ENCODE results near the gene EGFLAM.

The EGFLAM gene

DNA sequence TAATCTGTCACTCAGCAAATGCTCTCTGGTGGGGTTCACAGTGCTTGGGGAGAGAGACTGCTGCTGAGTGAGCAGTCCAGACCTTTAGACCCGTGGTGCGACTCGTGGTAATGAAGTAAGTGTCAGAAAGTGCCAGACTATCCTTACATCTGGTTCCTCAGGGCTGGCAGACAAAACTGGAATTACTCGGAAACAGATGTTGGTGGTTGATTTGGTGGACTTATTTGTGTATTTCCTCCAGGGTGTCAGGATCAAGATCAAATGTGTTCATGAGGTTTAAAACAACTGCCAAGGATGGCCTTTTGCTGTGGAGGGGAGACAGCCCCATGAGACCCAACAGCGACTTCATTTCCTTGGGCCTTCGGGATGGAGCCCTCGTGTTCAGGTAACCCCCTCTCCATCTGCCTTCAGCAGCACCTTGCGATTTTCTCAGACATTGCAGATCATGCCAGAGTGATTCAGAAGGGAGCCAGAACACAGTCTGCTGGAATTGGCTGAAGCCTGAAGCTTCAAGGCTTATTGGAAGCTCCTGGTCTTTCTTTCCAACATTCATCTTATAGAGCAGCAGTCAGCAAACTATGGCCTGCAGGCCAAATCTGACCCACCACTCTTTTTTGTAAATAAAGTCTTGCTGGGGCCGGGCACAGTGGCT, 192.8 kb downstream of the EGFLAM start:
- no peaks in the 10 kb centered on the region for H3K27me3 ChIP-seq (replicated peaks; ENCODE audit: control insufficient read depth, insufficient read depth, low read length)
- no peak overlapping the region for H3K4me3 ChIP-seq (ENCODE audit: low read length)
- no peak overlapping the region for H3K9ac ChIP-seq (ENCODE audit: low read length)
- H3K4me1 ChIP-seq (ENCODE audit: control insufficient read depth, insufficient read depth, low read length) = peaks cover 53% of the 10 kb centered on the region
- no peak for DNase-seq (ENCODE audit: low read depth)
- no peaks in the 10 kb centered on the region for H3K9me3 ChIP-seq (ENCODE audit: control insufficient read depth, low read length)
- peaks cover 41% of the 10 kb centered on the region for H3K36me3 ChIP-seq (ENCODE audit: control insufficient read depth, insufficient read depth, low read length, severe bottlenecking)

DNA sequence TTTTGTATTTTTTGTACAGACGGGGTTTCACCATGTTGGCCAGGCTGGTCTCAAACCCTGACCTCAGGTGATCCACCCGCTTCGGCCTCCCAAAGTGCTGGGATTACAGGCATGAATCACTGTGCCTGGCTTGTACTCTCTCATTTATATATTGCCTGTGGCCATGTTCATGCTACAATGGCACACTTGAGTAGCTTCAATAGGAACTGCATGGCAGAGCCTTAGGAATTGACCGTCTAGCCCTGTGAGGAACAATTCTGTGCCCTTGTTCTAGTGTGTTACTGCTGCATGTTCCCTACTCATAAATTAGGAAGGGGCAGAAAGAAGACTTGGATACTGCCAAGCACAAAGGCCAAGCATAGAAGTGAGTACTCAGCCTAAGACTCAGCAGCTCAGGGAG, 193.8 kb downstream of the EGFLAM start:
- DNase-seq (ENCODE audit: low read depth) = no peak
- H3K36me3 ChIP-seq (ENCODE audit: control insufficient read depth, insufficient read depth, low read length, severe bottlenecking) = peaks cover 41% of the 10 kb centered on the region
- H3K4me3 ChIP-seq (ENCODE audit: low read length) = no peak overlapping the region
- H3K27me3 ChIP-seq (replicated peaks; ENCODE audit: control insufficient read depth, insufficient read depth, low read length) = no peaks in the 10 kb centered on the region
- H3K4me1 ChIP-seq (ENCODE audit: control insufficient read depth, insufficient read depth, low read length) = peaks cover 52% of the 10 kb centered on the region
- no peaks in the 10 kb centered on the region for H3K9me3 ChIP-seq (ENCODE audit: control insufficient read depth, low read length)
- H3K9ac ChIP-seq (ENCODE audit: low read length) = no peak overlapping the region

DNA sequence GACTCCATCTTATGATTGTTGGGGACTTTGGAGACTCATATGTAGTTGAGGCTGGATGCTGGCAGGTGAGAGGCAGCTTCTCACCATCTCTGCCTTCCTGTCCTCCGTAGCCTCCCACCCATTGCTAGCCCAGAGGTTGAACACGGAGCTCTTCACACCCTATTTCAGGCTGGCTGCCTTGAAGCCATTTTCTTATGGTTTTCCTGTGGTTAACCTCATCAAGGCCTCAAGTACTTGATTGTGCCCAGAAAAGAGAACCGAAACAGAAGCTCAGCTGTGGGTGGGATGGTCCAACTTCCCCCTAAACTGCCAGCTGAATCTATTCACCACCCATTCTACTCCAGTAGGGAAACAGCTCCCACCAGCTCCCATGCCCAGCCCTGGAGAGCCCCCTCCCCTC, 195.1 kb downstream of the EGFLAM start:
- H3K9ac ChIP-seq (ENCODE audit: low read length) = no peak overlapping the region
- peaks cover 39% of the 10 kb centered on the region for H3K4me1 ChIP-seq (ENCODE audit: control insufficient read depth, insufficient read depth, low read length)
- no peaks in the 10 kb centered on the region for H3K27me3 ChIP-seq (replicated peaks; ENCODE audit: control insufficient read depth, insufficient read depth, low read length)
- no peak for DNase-seq (ENCODE audit: low read depth)
- H3K9me3 ChIP-seq (ENCODE audit: control insufficient read depth, low read length) = no peaks in the 10 kb centered on the region
- H3K4me3 ChIP-seq (ENCODE audit: low read length) = no peak overlapping the region
- H3K36me3 ChIP-seq (ENCODE audit: control insufficient read depth, insufficient read depth, low read length, severe bottlenecking) = peaks cover 46% of the 10 kb centered on the region

DNA sequence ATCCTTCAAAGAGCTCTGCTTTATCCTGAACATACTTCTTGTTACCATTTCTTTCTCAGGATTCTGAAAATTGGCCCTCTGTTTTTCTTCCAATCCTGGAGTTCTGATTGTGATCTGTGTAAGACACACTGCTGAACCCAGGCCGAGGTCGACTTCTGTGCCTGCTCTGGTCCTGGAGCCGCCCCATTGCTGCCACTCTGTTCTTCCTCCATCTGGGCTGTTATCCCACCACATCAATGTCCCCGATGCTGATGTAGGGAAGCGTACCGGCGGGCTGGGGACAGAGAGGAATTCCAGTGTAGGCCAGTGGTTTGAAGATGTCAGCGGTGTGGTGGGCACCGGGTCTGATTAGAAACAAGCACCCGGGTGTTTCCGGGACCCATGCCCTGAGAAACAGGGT, 195.6 kb downstream of the EGFLAM start:
- DNase-seq (ENCODE audit: low read depth) = no peak
- Histone ChIP-seq H3K4me1 (ENCODE audit: control insufficient read depth, insufficient read depth, low read length) (peaks cover 35% of the 10 kb centered on the region), H3K27me3 (replicated peaks; ENCODE audit: control insufficient read depth, insufficient read depth, low read length) (no peaks in the 10 kb centered on the region), H3K4me3 (ENCODE audit: low read length) (no peak overlapping the region), H3K9me3 (ENCODE audit: control insufficient read depth, low read length) (no peaks in the 10 kb centered on the region), H3K9ac (ENCODE audit: low read length) (no peak overlapping the region), H3K36me3 (ENCODE audit: control insufficient read depth, insufficient read depth, low read length, severe bottlenecking) (peaks cover 47% of the 10 kb centered on the region)

DNA sequence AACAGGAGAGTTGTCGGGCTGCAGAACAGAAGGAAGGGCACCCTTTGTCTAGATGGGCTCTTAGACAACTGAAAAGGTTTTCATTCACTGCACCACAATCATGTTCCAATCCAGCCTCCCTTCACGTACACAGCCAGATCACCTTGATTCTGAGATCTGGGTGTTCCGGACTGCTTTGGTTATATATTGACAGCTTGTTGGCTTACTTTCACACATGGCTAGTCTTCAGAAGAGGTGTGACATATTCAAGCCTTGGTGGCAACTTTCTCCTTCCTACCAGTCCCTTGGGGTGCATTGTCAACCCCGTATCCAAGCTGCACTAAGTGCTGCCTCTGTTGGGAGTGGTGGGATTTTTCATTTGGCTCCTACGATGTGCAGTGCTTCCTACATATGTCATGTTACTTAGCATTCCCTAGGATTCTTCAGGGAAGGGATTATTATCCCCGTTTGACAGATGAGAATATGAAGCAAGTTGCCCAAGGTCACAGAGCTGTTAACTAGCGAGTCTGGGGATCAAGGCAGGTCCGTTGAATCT, 197.5 kb downstream of the EGFLAM start:
- Histone ChIP-seq H3K4me3 (ENCODE audit: low read length) (no peak overlapping the region), H3K9ac (ENCODE audit: low read length) (no peak overlapping the region), H3K36me3 (ENCODE audit: control insufficient read depth, insufficient read depth, low read length, severe bottlenecking) (peaks cover 52% of the 10 kb centered on the region), H3K27me3 (replicated peaks; ENCODE audit: control insufficient read depth, insufficient read depth, low read length) (no peaks in the 10 kb centered on the region), H3K4me1 (ENCODE audit: control insufficient read depth, insufficient read depth, low read length) (peaks cover 15% of the 10 kb centered on the region), H3K9me3 (ENCODE audit: control insufficient read depth, low read length) (no peaks in the 10 kb centered on the region)
- DNase-seq (ENCODE audit: low read depth) = no peak

DNA sequence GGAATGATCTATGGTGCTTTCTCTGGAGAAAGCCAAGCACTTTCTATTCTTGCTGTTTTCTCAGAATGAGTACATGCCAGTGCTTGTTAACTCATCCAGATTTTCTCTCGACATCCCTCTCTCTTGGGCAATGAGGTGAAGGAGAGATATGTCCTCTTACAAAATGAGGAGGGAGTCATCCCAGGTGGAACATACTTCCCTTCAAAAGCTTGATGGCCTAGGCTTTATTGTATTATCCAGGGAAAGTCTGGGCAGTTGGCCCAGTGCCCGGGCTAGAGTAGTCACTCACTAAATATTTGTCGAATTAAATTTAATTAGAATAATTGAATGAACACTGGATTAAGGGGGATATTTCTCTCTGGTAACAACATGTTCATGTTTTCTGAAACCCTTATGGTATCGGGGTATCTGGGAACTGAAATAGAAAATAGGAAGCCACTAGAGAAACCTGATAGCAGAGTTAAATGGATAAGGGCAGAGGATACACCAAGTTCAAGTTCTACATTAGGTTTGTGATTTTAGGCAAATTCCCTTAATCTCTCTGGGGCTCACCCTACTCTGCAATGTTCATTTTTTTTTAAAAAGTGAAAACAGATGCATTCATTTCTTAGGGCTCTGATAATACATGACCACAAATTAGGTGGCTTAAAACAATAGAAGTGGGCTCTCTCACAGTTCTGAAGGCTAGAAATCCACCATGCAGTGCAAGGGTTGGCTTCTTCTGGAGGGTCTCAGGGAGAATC, 198.5 kb downstream of the EGFLAM start:
- Histone ChIP-seq H3K4me3 (ENCODE audit: low read length) (no peak overlapping the region), H3K36me3 (ENCODE audit: control insufficient read depth, insufficient read depth, low read length, severe bottlenecking) (peaks cover 54% of the 10 kb centered on the region), H3K9ac (ENCODE audit: low read length) (no peak overlapping the region), H3K4me1 (ENCODE audit: control insufficient read depth, insufficient read depth, low read length) (peaks cover 13% of the 10 kb centered on the region), H3K27me3 (replicated peaks; ENCODE audit: control insufficient read depth, insufficient read depth, low read length) (no peaks in the 10 kb centered on the region), H3K9me3 (ENCODE audit: control insufficient read depth, low read length) (no peaks in the 10 kb centered on the region)
- DNase-seq (ENCODE audit: low read depth) = peak; percentile 31

DNA sequence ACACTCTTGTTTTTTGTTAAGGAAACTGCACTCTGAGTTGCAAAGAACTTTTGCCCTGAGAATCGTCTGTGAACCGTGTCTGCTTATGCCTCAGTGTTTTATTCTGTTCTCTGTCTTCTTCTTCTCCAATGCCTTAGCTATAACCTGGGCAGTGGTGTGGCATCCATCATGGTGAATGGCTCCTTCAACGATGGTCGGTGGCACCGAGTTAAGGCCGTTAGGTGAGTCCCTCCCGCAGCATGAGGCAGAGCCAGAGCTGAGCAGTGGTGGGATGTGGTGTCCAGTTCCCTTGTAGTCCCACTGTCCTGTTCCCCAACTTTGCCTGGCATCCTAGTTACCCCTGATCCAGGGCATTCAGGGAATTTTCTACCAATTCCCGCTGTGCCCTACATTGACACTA, 199.8 kb downstream of the EGFLAM start:
- Histone ChIP-seq H3K4me3 (ENCODE audit: low read length) (no peak overlapping the region), H3K27me3 (replicated peaks; ENCODE audit: control insufficient read depth, insufficient read depth, low read length) (no peaks in the 10 kb centered on the region), H3K9ac (ENCODE audit: low read length) (no peak overlapping the region), H3K9me3 (ENCODE audit: control insufficient read depth, low read length) (no peaks in the 10 kb centered on the region), H3K36me3 (ENCODE audit: control insufficient read depth, insufficient read depth, low read length, severe bottlenecking) (peaks cover 43% of the 10 kb centered on the region), H3K4me1 (ENCODE audit: control insufficient read depth, insufficient read depth, low read length) (peaks cover 13% of the 10 kb centered on the region)
- no peak for DNase-seq (ENCODE audit: low read depth)

DNA sequence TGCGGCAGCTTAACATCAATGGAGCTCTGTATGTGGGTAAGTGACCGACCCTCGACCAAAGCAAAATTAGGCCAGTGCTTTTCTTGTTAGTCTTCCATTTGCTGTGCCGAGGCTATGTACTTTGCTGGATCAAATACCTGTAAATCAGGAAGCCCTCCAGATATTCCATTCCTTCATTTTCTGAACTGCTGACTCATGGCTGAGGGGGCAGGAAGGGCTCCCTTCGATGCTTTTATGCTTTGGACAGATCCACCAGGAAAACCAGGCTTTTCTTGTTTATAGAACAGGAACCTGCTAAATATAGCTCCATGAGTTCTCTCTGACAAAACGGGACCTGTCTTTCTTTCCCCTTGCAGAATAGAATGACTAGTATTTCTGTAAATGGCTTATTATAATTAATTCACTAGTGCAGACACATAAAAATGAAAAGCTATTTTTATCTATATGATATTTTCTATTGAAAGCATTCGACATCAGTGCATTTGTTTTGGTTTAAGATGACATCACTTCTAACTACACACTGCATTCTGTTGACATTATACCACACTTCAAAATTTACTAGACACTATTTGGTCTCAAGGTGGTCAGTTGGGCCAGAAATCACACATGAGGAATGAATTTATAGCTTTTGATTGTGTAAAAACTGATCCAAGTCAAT, 204.7 kb downstream of the EGFLAM start:
- peak; percentile 12 for DNase-seq (ENCODE audit: low read depth)

DNA sequence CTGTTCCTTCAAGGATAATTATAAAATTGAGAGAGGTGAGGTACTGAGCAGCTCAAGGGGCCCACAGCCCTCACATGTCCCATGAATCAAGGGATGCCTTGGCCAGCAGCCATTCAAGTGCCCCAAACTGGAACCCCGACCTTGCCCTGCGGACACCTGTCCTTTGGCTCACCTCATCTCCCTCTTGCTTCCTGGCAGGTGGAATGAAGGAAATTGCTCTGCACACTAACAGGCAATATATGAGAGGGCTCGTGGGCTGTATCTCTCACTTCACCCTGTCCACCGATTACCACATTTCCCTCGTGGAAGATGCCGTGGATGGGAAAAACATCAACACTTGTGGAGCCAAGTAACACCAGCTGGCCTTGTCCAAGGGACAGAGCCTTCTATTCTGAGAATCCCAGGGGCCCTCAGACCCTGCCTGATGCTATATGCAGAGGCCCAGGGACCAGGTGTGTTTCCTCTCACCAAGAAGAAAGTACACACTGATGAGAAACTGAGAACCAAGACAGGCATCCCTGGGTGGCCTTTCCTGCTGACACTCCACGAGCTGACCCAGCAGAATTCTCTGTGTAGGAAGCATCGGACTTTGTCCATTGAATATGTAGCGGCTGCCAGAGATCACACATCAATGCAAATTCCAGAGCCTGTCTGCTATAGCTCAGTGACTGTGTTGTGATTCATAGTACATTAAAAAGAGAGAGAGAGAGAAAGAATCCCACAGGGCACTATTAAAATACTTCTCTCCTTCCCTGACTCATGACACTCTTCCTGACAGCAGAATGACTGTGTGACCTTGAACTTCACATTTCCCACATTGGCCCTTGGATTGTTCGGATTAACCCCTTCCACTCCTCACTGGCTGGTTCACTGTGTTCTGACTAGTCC, 205.5 kb downstream of the EGFLAM start:
- peak overlapping the region; percentile 18 for H3K9ac ChIP-seq (ENCODE audit: low read length)
- H3K4me1 ChIP-seq (ENCODE audit: control insufficient read depth, insufficient read depth, low read length) = peaks cover 60% of the 10 kb centered on the region
- no peaks in the 10 kb centered on the region for H3K27me3 ChIP-seq (replicated peaks; ENCODE audit: control insufficient read depth, insufficient read depth, low read length)
- peak; percentile 82 for DNase-seq (ENCODE audit: low read depth)
- H3K36me3 ChIP-seq (ENCODE audit: control insufficient read depth, insufficient read depth, low read length, severe bottlenecking) = peaks cover 16% of the 10 kb centered on the region
- no peak overlapping the region for H3K4me3 ChIP-seq (ENCODE audit: low read length)
- H3K9me3 ChIP-seq (ENCODE audit: control insufficient read depth, low read length) = no peaks in the 10 kb centered on the region

More for the DNA sequence above, 204.7 kb downstream of the EGFLAM start:
- Histone ChIP-seq H3K4me3 (ENCODE audit: low read length) (no peak overlapping the region), H3K27me3 (replicated peaks; ENCODE audit: control insufficient read depth, insufficient read depth, low read length) (no peaks in the 10 kb centered on the region), H3K36me3 (ENCODE audit: control insufficient read depth, insufficient read depth, low read length, severe bottlenecking) (peaks cover 22% of the 10 kb centered on the region), H3K9ac (ENCODE audit: low read length) (peak overlapping the region; percentile 0), H3K9me3 (ENCODE audit: control insufficient read depth, low read length) (no peaks in the 10 kb centered on the region), H3K4me1 (ENCODE audit: control insufficient read depth, insufficient read depth, low read length) (peaks cover 52% of the 10 kb centered on the region)

DNA sequence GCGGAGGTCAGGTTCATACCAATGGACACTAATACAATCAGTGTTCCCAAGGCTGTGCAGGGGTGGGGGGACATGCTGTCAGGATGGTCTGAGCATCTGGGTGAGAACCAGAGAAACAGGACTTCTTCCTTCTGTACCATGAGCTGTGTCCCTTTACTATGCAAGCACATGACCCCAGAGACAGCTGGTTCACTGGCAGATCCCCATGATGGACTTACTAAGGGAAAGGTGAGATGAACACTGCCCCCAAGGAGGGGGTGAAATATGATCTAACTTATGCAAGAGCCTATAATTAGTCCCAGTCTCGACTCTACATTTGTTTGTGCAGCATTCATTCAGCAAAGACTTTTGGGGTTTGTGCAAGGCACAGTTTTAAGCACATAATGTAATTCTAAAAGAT, 206.7 kb downstream of the EGFLAM start:
- no peaks in the 10 kb centered on the region for H3K9me3 ChIP-seq (ENCODE audit: control insufficient read depth, low read length)
- H3K4me3 ChIP-seq (ENCODE audit: low read length) = peak overlapping the region; percentile 2
- H3K9ac ChIP-seq (ENCODE audit: low read length) = peak overlapping the region; percentile 87
- H3K36me3 ChIP-seq (ENCODE audit: control insufficient read depth, insufficient read depth, low read length, severe bottlenecking) = peaks cover 10% of the 10 kb centered on the region
- peak; percentile 63 for DNase-seq (ENCODE audit: low read depth)
- peaks cover 71% of the 10 kb centered on the region for H3K4me1 ChIP-seq (ENCODE audit: control insufficient read depth, insufficient read depth, low read length)
- no peaks in the 10 kb centered on the region for H3K27me3 ChIP-seq (replicated peaks; ENCODE audit: control insufficient read depth, insufficient read depth, low read length)
